HepG2 (cell line): ENCODE results near the gene OR1L8. TPM values are rescaled to one million over a fixed set of nuclear protein-coding genes. Genes with fewer than 3 reads are reported as not detected.

Experiments used
- ATAC-seq: fragments of 200-7000 bp; cut with Tn5 transposase; 3 replicates; pipeline ENCODE4 v1.9.1; 2020; ENCODE audit warnings: mild to moderate bottlenecking, moderate library complexity
- BruUV-seq: library from RNA; stranded (reverse); fragments of 400-500 nt; replicated peaks from 2 replicates; lab custom pipeline; 2021; lab: Mats Ljungman, UMichigan
- CTCF ChIA-PET: fragments of 300-600 bp; formaldehyde crosslinking; extraction: SDS; loops from one replicate; lab custom pipeline; 2021; ENCODE audit warnings: low total read pairs, inconsistent platforms, low intra/inter-chr PET ratio; lab: Yijun Ruan, JAX
- POLR2A ChIA-PET: fragments of 350-600 bp; sonication (Branson Sonifier 250); formaldehyde crosslinking; loops from one replicate; lab custom pipeline; 2020; ENCODE audit warnings: antibody characterized with exemption, inconsistent platforms; lab: Yijun Ruan, JAX
- DNase-seq: peaks from one replicate; pipeline ENCODE4 v3.0.0-alpha.2; 2015; ENCODE audit warnings: low spot score
- FAIRE-seq: peaks from 3 replicates; lab custom pipeline; 2011; peaks lifted over from hg19 to GRCh38; lab: Jason Lieb, UNC
- H2AFZ ChIP-seq: one replicate; pipeline ENCODE4 v1.6.1; 2011; ENCODE audit warnings: low read length, inconsistent platforms
- H3K27ac ChIP-seq: fragments of 300-600 bp; 3 replicates; pipeline ENCODE4 v1.8.0; 2011; ENCODE audit warnings: mixed run types, mild to moderate bottlenecking, mixed read lengths, low read length, inconsistent platforms; ENCODE audit not compliant: insufficient read depth; ENCODE audit errors: extremely low read length
- H3K27me3 ChIP-seq, 2 experiments: fragments of 200-600 bp in 1 of 2; 2 replicates in 1 of 2; 3 replicates in 1 of 2; pipeline versions ENCODE4 v1.6.0 to v1.8.0; 2011; ENCODE audit warnings: low read length in 2 of 2, mild to moderate bottlenecking in 2 of 2, moderate library complexity in 2 of 2, inconsistent platforms in 1 of 2; ENCODE audit not compliant: insufficient read depth in 2 of 2, control insufficient read depth in 1 of 2
- H3K36me3 ChIP-seq, 2 experiments: fragments of 200-600 bp in 1 of 2; replicated peaks in 1 of 2; 2 replicates in 1 of 2; 3 replicates in 1 of 2; pipeline versions ENCODE4 v1.5.1 to v1.8.0; 2011; ENCODE audit warnings: low read length in 2 of 2, inconsistent platforms in 1 of 2; ENCODE audit not compliant: insufficient read depth in 2 of 2, control insufficient read depth in 1 of 2
- H3K4me1 ChIP-seq: 2 replicates; pipeline ENCODE4 v1.5.1; 2012; ENCODE audit warnings: low read length, inconsistent platforms; ENCODE audit not compliant: insufficient read depth
- H3K4me2 ChIP-seq: 2 replicates; pipeline ENCODE4 v1.6.0; 2011; ENCODE audit warnings: low read depth, low read length, inconsistent platforms
- H3K4me3 ChIP-seq, 3 experiments: fragments of 200-600 bp in 1 of 3; sonication (generic), shearing (Covaris generic) in 1 of 3; replicated peaks in 1 of 3; 2 replicates each; pipeline ENCODE4 v1.5.1; 2011 to 2016; ENCODE audit warnings: low read length in 3 of 3, inconsistent platforms in 2 of 3, low read depth in 2 of 3, mild to moderate bottlenecking in 2 of 3, control low read depth in 1 of 3, mixed read lengths in 1 of 3; ENCODE audit not compliant: insufficient read depth in 1 of 3
- H3K79me2 ChIP-seq: one replicate; pipeline ENCODE4 v1.6.1; 2011; ENCODE audit warnings: low read length, inconsistent platforms; ENCODE audit not compliant: insufficient read depth
- H3K9ac ChIP-seq: 2 replicates; pipeline ENCODE4 v1.6.0; 2011; ENCODE audit warnings: mild to moderate bottlenecking, low read depth, low read length, inconsistent platforms; ENCODE audit not compliant: insufficient read depth
- H3K9me3 ChIP-seq: 2 replicates; pipeline ENCODE4 v1.5.1; 2012; ENCODE audit warnings: mild to moderate bottlenecking, low read length
- H4K20me1 ChIP-seq: 2 replicates; pipeline ENCODE4 v1.6.0; 2011; ENCODE audit warnings: inconsistent platforms, mild to moderate bottlenecking, low read length, moderate library complexity; ENCODE audit not compliant: insufficient read depth
- ARID5B ChIP-seq: IDR thresholded peaks from 2 replicates; pipeline ENCODE4 v1.4.0; 2020; ENCODE audit warnings: mild to moderate bottlenecking, missing genetic modification reagents
- FOXK2 ChIP-seq: fragments of 450-650 bp; IDR thresholded peaks from 2 replicates; pipeline ENCODE4 v1.6.1; 2016
- KMT2B ChIP-seq: IDR thresholded peaks from 2 replicates; pipeline ENCODE4 v1.6.1; 2016; ENCODE audit warnings: missing genetic modification reagents, missing compliant biosample characterization
- PHF20 ChIP-seq: sonication (generic); formaldehyde crosslinking; IDR thresholded peaks from 2 replicates; pipeline ENCODE4 v1.5.0; 2020; ENCODE audit warnings: mild to moderate bottlenecking, missing genetic modification reagents
- REXO4 ChIP-seq: sonication (generic); formaldehyde crosslinking; IDR thresholded peaks from 2 replicates; pipeline ENCODE4 v1.8.0; 2022; ENCODE audit warnings: missing genetic modification reagents, mild to moderate bottlenecking, borderline replicate concordance
- SMAD1 ChIP-seq: sonication (generic); formaldehyde crosslinking; IDR thresholded peaks from 2 replicates; pipeline ENCODE4 v1.4.0; 2020; ENCODE audit warnings: missing genetic modification reagents, low read depth, mild to moderate bottlenecking, borderline replicate concordance
- SRSF1 ChIP-seq: fragments of 200-400 bp; formaldehyde crosslinking; optimal IDR thresholded peaks from 2 replicates; pipeline ENCODE3; 2017; ENCODE audit warnings: mild to moderate bottlenecking, low read depth, low read length, moderate library complexity
- XRCC5 ChIP-seq: fragments of 200-400 bp; formaldehyde crosslinking; optimal IDR thresholded peaks from 2 replicates; pipeline ENCODE3; 2017; ENCODE audit warnings: mild to moderate bottlenecking, low read length
- ZBTB38 ChIP-seq: sonication (generic); formaldehyde crosslinking; IDR thresholded peaks from 2 replicates; pipeline ENCODE4 v1.5.1; 2020; ENCODE audit warnings: mild to moderate bottlenecking, missing genetic modification reagents
- ZBTB49 ChIP-seq: sonication (generic); formaldehyde crosslinking; IDR thresholded peaks from 2 replicates; pipeline ENCODE4 v1.4.0; 2020; ENCODE audit warnings: missing genetic modification reagents, borderline replicate concordance
- ZFP36 ChIP-seq: fragments of 150-350 bp; IDR thresholded peaks from 2 replicates; pipeline ENCODE4 v1.6.1; 2018; ENCODE audit warnings: borderline replicate concordance, low read length, low read depth; ENCODE audit not compliant: partially characterized antibody
- ZNF17 ChIP-seq: sonication (generic); formaldehyde crosslinking; IDR thresholded peaks from 2 replicates; pipeline ENCODE4 v1.5.0; 2020; ENCODE audit warnings: mild to moderate bottlenecking, missing genetic modification reagents
- ZNF207 ChIP-seq: fragments of 450-650 bp; IDR thresholded peaks from 2 replicates; pipeline ENCODE4 v1.6.1; 2016; ENCODE audit warnings: antibody characterized with exemption, borderline replicate concordance
- ZNF430 ChIP-seq: sonication (generic); formaldehyde crosslinking; IDR thresholded peaks from 2 replicates; pipeline ENCODE4 v1.9.0; 2021; ENCODE audit warnings: mild to moderate bottlenecking, missing genetic modification reagents
- ZNF431 ChIP-seq: sonication (generic); formaldehyde crosslinking; IDR thresholded peaks from 2 replicates; pipeline ENCODE4 v1.9.0; 2022; ENCODE audit warnings: missing genetic modification reagents, low read depth, mild to moderate bottlenecking, borderline replicate concordance
- ZNF749 ChIP-seq: sonication (generic); formaldehyde crosslinking; IDR thresholded peaks from 2 replicates; pipeline ENCODE4 v1.8.0; 2022; ENCODE audit warnings: mild to moderate bottlenecking, missing genetic modification reagents, moderate library complexity, borderline replicate concordance
- ZNF781 ChIP-seq: sonication (generic); formaldehyde crosslinking; IDR thresholded peaks from 2 replicates; pipeline ENCODE4 v1.5.1; 2020; ENCODE audit warnings: borderline replicate concordance, mild to moderate bottlenecking, missing genetic modification reagents; ENCODE audit errors: not compliant biosample characterization
- WGBS: methylation state at CpG from one replicate; pipeline ENCODE4 v1.1.6; 2017; ENCODE audit warnings: low lambda C conversion rate; 5-methylcytosine and 5-hydroxymethylcytosine counted together
- in situ Hi-C: cut with HindIII; loops from 2 replicates; pipeline ENCODE4 v1.10.0; 2017; ENCODE audit warnings: low pct_unique_long_range_greater_than_20kb; ENCODE audit not compliant: extremely low pct_ligation_motif_present
- intact Hi-C: fragments of 100-400 bp; cut with micrococcal nuclease; formaldehyde crosslinking; loops from one replicate; pipeline ENCODE4 v1.10.0; 2022; ENCODE audit not compliant: unreplicated experiment
- polyA plus RNA-seq, 8 experiments: library from polyadenylated mRNA; depleted of rRNA in 3 of 8; stranded (reverse) in 7 of 8; unstranded in 1 of 8; fragments of >200 nt; fragmentation: Illumina TruSeq in 4 of 8; extraction: Trizol in 4 of 8; gene quantifications; 2 replicates each; pipeline versions ENCODE4 v1.2.1 to v1.2.3, GENCODE V29; 2011 to 2016; ENCODE audit warnings: low read depth in 4 of 8, missing spikeins in 1 of 8, mixed read lengths in 1 of 8; ENCODE audit not compliant: insufficient read depth in 1 of 8
- total RNA-seq, 5 experiments: library from RNA; depleted of rRNA; stranded (reverse); fragments of >200 nt; fragmentation: Illumina TruSeq; extraction: Trizol; gene quantifications; 2 replicates each; pipeline ENCODE4 v1.2.3, GENCODE V29; 2016; ENCODE audit warnings: low read depth in 1 of 5

Gene OR1L8
- total and polyA plus RNA-seq, 2 of the 13 experiments (the other 11 are each of a cell fraction or from before 2014, with no cell fraction given): not detected

- no peak overlapping the region for H2AFZ ChIP-seq
- CTCF ChIA-PET: no interaction called here
- no peaks in the 10 kb centered on the region for H3K9me3 ChIP-seq
- H4K20me1 ChIP-seq: no peaks in the 10 kb centered on the region
- H3K4me1 ChIP-seq: no peaks in the 10 kb centered on the region
- no peak overlapping the region for H3K4me3 ChIP-seq
- no peak for DNase-seq
- no peak overlapping the region for H3K9ac ChIP-seq
- FAIRE-seq: no peak
- H3K27me3 ChIP-seq: no peaks in the 10 kb centered on the region; a peak in 1 of 5 replicates
- no peaks in the 10 kb centered on the region for H3K36me3 ChIP-seq
- no peak for ATAC-seq
- POLR2A ChIA-PET: no interaction called here
- H3K27ac ChIP-seq: no peak overlapping the region
- intact Hi-C loops: no loop called here
- no peak overlapping the region for H3K4me2 ChIP-seq
- no peaks in the 10 kb centered on the region for H3K79me2 ChIP-seq
- no TSS peak for BruUV-seq
- TF ChIP-seq ARID5B (no peak), ZBTB38 (no peak), ZNF207 (no peak), REXO4 (CRISPR knock-in tag) (no peak), ZNF781 (CRISPR knock-in tag) (no peak), ZBTB49 (CRISPR knock-in tag) (no peak), ZNF431 (CRISPR knock-in tag) (no peak), XRCC5 (no peak), ZNF430 (no peak), SRSF1 (no peak), KMT2B (CRISPR knock-in tag) (no peak), FOXK2 (no peak), ZFP36 (no peak), ZNF17 (CRISPR knock-in tag) (no peak), PHF20 (CRISPR knock-in tag) (no peak), ZNF749 (no peak), SMAD1 (no peak)
- in situ Hi-C loops: no loop called here
- WGBS: 6% methylated on average over 2 of the region's 2 CpGs
These were observed 65.0 kb downstream of the OR1L8 start for GRCh38 chr9:122518226-122518625.
